ENCODE results near the gene NUAK1.
A peak's percentile ranks its signal among the peaks of the same experiment; 100 is the strongest.

The NUAK1 gene

DNA sequence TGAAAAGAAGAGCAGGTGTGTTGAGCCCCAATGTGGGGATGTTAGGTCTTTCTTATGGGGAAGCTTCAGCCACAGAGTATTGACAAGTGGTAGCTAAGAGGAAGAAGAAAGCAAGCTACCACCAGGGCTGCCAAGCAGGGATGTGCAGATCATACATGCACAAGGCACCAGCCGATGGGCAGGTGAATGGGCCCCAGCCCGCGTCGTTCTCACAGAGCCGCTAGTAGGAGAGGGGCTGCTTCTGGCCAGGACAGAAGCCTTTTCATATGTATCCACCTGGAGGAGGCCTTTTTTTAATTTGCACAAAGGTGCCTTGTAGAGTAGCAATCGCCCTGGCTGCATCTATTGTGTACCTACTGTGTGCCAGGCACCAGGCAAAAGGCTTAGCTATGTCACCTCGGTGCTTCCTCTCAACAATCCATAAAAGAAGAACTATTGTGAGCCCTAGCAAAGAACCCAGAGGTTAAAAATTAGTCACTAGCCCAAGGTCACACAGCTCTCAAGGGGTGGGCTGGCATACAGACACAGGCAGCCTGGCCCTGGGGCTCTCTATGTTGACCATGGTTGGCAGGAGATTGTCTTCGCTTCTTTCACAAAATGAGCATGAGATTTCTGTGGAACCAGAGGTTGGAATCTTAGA lies 8.2 kb downstream of the NUAK1 start:
- no peak for DNase-seq (ENCODE audit: low spot score)

GRCh38 chr12:106128585-106129328 lies 10.0 kb downstream of the NUAK1 start:
- no peak for DNase-seq (ENCODE audit: low spot score)

GRCh38 chr12:106127338-106128126 lies 11.2 kb downstream of the NUAK1 start:
- DNase-seq (ENCODE audit: low spot score) = no peak

DNA sequence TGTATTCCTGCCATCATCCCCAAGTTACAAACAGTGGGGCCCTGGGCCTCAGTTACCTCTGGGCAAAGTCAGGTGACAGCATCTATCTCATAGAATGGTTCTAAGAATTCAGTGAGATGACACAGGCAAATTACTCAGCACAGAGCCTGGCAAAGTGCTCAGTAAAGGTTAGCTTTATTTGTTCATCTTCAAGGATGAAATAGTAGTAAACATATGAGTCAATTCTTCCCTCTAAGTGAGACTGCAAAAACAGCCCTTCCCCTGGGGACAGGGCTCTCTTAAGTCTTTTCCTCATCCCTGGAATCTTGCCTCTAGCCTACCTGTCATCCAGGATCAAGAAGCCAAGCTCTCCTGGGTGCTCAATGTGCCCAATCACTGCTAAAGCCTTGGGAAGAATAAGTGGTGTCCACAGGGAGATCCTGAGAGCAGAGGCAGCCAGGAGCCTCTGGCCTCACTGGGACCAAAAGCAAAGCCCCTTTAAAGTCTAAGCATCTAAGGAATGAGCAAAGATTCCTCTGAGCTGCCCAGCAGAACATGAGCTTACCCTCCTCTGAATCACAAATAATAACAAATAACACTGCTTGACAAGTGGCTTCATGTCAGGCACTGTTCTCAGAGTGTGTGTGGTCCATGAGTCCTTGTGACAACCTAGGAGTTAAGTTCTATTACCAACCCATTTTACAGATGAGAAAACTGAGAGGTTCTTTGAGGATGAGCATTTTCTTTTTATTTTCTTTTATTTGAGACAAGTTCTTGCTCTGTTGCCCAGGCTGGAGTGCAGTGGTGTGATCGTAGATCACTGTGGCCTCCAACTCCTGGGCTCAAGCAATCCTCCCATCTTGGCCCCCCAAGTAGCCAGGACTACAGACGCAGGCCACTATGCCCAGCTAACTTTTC lies 12.1 kb downstream of the NUAK1 start:
- DNase-seq (ENCODE audit: low spot score) = peak; percentile 65

- DNase-seq (ENCODE audit: low spot score) = no peak
Observed at GRCh38 chr12:106125351-106126095, 13.2 kb downstream of the NUAK1 start.

- peak; percentile 81 for DNase-seq (ENCODE audit: low spot score)
Observed at GRCh38 chr12:106123551-106124081, 15.1 kb downstream of the NUAK1 start.

DNA sequence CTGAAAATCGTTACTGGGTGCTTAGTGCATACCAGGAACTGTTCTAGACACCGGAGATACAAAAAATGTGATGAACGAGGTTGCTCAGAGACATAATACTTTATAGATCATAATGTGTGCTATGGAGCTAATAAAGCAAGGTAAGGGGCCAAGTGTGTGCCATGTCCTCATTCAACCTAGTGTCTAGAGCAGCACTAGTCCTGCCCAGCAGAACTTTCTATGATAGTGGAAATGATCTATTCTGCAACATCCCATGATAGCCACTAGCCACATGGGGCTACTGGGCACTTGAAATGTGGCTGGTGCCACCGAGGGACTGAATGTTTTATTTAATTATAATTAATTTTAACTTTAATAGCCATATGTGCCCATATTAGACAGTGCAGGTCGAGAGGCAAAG lies 15.6 kb downstream of the NUAK1 start:
- no peak for DNase-seq (ENCODE audit: low spot score)

GRCh38 chr12:106122004-106122403 lies 16.8 kb downstream of the NUAK1 start:
- no peak for DNase-seq (ENCODE audit: low spot score)

DNA sequence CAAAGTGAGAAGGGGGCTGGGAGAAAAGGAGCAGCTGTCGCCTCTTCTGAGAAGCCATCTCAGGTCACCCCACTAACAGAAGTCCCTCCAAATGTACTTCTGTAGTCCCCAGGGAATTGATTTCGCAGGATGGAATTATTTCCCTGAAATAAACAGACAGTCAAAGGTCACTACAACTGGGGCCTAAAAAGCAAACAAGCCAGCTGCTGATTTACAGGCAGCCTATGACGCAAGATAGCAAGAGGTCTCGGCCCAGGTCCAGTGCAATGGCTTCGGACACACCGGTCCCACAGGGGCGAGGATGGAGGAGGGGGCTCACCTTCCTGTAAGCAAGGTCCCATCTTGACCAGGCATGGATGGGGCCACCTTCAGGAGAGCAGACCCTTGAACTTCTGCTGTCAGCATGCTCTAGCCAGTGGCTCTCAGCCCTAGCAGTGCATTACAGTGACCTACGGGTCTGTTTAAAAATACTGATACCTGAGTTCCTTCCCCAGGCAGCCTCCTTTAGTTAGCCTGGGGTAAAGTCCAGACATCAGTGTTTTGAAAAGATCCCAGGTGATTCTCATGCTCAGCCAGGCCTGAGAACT lies 18.1 kb downstream of the NUAK1 start:
- no peak for DNase-seq (ENCODE audit: low spot score)

GRCh38 chr12:106119301-106119700 lies 19.5 kb downstream of the NUAK1 start:
- DNase-seq (ENCODE audit: low spot score) = no peak

GRCh38 chr12:106118381-106119130 lies 20.2 kb downstream of the NUAK1 start:
- DNase-seq (ENCODE audit: low spot score) = peak; percentile 57

GRCh38 chr12:106115440-106115839 lies 23.3 kb downstream of the NUAK1 start:
- DNase-seq (ENCODE audit: low spot score) = no peak

DNA sequence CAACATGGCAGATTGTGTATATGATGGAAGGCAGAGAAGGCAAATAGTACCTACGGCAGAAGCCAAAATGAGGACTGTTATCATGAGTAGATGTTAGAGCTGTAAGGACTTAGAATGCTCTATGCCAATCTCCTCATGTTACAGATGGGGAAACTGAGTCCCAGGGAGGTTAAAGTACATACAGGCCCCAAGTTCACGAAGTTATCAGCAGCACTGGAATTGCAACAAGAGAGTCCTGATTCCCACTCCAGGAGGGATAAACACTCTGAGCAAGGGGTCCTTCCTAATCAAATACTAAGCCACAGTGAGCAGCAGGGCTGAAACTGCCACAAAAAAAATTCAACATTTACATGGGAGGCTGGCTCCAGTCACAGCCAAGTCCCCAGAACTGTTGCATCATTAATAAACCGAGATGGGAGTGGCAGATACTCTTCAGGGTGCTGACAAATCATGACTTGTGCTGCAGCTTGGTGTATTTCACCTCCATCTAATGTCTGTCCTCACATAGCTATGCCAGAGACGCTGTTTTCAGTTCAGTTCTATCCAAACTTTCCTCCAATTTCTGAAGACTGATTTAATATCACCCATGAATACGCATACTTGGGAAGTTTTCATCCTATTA lies 24.2 kb downstream of the NUAK1 start:
- DNase-seq (ENCODE audit: low spot score) = peak; percentile 30

DNA sequence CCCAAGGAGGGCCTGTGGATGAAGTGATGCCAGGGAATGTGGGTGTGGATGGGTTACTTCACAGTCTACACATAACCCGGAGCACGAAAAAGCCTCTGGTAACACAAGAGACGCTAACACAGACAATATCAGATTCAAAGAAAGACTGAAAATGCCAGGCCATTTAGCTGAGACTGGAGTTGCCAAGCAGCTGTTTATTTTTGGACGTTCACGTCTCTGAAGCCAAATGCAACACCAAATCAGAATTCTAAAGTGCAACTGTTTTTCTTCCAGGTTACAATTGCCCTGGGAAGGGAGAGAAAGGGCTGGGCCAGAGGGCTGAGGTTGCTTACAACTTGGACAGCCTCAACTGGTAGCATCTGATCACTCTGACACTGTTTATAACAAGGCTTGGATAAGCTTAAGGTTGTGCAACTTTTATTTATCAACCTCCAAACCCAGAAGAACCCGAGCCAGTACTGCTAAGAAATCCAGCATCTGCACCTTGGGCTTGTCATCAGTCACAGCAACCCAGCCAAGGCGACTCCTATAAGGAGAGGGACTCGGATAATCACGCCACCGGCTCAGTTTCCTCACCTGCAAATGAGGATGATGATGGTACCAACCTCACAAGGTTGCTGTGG lies 24.8 kb downstream of the NUAK1 start:
- DNase-seq (ENCODE audit: low spot score) = peak; percentile 27

GRCh38 chr12:106113446-106113823 lies 25.3 kb downstream of the NUAK1 start:
- DNase-seq (ENCODE audit: low spot score) = no peak

DNA sequence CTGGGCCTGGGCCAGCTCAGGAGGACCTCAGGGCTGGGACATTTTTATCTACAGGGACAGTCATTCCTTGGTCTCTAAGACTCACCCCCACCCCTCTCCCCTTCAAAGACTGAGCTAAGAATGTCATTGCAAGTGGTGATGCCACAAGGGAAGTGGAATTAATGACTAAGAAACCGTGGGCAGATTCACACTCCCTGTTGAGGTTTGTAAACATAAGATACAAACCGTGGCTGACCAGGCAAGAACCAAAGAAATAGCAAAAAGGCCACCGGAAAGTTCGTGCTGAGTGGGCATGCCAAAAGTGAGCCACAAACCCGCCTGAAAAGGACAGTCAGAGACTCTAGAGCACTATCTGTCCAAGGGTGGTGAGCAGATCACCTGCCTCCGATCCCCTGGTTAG lies 25.7 kb downstream of the NUAK1 start:
- peak; percentile 67 for DNase-seq (ENCODE audit: low spot score)

DNA sequence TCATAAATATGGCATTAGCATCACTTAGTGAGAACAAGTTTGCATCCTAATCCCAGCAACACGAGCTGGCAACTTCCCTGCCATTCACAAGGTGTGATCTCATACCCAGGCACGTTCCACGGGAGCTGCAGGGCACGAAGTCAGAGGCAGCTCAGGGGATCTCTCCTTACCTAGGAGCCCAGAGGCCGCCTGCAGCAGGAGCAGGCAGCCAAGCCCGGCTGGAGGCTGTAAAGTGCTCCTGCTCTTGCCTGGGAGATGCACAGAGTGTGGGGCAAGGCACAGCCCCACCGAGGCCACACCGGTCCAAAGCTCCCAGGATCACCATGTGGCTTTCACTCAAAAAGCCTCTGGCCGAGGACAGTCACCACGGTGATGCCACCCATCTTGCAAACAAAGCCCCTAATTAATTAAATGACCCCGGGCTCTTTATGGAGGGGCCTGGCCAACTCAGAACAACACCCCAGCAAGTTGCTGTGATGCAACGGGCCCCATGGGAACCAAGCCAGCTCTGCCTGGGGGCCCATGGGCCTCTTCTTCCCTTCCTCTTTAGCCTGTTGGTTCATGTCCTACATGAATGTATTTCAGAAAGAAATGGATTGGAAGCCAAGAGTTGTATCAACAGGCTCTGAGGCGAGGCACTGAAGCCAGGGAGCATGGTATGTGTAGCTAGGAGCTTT lies 26.5 kb downstream of the NUAK1 start:
- peak; percentile 13 for DNase-seq (ENCODE audit: low spot score)

- no peak for DNase-seq (ENCODE audit: low spot score)
Observed at GRCh38 chr12:106110626-106111300, 28.0 kb downstream of the NUAK1 start.
